Measurements from ENCODE around the gene LEPROT.
"Not testable (repeated sequence)": the region's sequence is repeated elsewhere in the genome, so short reads cannot be mapped to it uniquely, and the experiment has no call there.

Gene LEPROT

DNA sequence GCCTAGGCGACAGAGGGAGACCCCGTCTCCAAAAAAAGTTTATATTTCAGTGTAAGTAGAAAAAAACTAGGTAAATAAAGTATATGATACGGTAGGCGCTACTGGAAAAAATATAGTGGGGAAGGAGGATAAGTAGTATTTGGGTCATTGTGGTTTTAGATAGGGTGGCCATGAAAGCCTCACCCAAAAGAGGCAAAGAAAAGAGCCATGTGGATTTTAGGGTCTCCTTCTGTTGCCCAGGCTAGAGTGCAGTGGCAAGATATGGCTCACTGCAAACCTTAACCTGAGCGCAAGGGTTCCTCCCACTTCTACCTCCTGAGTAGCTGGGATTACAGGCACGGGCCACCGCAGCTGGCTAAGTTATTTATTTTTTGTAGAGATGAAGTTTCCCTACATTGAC, 17.1 kb downstream of the LEPROT start:
- no peak for DNase-seq (ENCODE audit: low read depth)

DNA sequence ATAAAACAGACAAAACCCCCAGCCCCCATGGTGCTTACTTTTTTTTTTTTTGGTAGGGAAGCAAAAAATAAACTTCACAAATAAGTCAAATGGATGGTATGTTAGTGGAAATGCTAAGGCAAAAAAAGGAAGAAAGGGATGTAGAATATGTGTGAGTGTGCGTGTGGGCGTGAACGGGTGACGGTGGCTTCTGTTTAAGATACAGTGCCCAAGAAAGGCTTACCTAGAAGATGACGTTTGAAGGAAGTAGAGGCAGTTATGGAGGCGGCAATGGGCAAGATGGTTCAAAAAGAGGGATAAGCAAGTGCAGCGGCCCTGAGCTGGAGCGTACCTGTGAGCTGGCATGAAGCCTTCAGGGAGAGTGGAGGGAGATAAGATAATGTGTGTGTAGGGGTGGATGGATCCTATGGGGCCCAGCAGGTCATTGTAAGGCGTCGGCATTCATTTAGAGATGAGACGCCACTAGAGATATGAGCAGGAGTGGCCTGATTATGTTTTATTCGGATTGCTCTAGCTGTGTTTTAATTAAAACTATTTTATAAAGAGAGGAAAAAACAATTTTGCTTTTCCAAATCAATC, 19.9 kb downstream of the LEPROT start:
- no peak for DNase-seq (ENCODE audit: low read depth)

DNA sequence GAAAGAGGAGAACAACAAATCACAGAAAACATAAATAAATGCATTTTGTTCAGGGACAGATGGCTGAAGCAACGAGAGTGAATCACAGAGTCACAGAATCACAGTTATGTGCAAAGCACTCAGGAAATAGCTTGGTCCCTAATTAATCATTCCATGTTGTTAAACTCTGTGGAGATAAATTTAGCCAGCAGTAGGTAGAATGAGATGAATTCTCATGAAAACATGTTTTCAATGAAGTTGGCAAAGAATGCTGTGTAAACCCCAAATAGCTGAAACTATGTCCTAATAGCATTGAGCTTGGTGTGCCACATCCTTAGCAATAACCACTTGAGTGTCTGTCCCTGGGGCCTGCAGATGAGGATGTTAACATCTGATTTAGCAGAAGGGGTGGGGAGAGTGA, 20.4 kb downstream of the LEPROT start:
- no peak for DNase-seq (ENCODE audit: low read depth)

DNA sequence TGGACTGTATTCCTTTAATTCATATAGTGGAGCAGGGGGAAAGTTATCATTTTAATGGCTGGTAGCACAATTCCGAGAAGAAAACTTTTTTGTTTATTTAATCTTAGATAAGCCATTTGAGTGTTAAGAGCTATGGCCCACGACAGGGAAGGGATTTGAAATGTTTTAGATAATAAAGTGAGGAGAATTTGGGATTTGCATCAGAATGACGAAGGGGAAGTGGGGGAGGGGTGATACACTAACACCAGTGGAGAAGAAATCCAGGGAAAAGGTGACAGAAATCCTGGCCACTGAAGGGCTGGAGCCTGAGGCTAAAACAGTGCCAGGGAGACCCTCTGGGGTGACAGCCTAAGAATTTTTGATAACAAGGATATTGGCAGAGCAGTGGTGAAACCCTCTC, 21.0 kb downstream of the LEPROT start:
- no peak for DNase-seq (ENCODE audit: low read depth)

DNA sequence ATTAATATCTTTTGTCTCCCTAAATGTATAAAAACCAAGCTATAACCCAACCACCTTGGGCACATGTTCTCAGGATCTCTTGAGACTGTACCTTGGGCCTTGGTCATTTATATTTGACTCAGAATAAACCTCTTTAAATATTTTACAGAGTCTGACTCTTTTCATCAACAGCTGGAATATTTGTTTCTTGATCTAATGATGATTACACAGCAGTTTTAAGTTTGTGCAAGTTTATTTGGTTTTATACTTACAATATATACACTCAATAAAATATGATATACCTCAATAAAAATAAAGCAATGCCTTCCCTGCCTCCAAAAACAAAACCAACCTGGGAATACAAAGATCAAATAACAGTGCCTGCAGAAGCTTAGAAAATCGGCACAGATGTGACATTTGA, 22.0 kb downstream of the LEPROT start:
- DNase-seq (ENCODE audit: low read depth), result no peak

DNA sequence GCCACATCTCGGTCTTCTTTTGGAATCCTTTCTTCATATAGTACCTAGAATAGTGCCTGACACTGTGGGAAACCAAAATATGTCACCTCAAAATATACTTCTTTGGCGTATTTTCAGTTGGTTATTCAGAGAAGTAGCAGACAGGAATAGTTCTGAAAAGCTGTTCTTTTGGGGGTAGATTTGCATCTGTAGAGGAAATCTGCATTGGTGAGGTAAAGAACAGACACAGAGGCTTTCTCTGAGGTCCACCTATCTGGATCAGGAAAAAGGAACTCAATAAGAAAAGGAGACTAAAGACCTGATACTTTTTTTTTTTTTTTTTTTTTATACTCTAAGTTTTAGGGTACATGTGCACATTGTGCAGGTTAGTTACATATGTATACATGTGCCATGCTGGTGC, 23.2 kb downstream of the LEPROT start:
- DNase-seq (ENCODE audit: low read depth), result no peak

DNA sequence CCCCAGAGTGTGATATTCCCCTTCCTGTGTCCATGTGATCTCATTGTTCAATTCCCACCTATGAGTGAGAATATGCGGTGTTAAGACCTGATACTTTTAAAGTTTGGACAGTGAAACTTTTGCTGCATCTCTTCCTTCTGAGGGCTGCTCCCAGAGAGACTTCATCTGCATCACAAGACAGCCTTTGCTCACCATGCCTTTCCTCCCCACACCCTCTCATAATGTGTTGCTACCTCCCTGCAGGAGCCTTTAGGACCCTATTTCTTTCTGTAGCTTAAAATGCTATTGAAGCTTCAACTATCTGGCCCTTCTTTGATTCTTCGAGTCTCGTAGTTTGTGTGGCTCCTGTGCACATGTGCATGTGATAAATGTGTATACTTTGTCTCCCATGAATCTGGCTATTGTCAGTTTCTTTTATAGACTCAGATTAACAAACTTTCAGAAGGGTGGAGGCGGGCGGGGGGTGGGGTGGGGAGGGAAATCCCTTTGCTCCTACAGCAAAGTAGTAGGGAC, 23.7 kb downstream of the LEPROT start:
- DNase-seq (ENCODE audit: low read depth), result no peak

DNA sequence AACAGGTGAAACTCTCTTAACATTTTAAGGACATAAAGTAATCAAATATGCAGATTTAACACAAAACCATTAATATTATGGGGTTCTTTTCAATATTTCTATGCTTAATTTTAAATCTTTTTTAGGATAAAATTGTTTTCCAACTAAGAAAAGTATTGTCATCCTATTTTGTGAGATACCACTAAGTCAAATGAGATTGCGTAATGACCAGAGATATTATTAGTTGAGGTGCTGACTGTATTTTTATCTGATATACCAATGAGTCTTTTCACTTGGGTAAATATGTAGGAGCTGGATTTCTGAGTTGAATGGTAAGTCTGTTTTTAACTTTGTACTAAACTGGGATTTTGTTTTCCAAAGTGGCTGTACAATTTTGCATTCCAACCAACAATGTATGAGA, 25.4 kb downstream of the LEPROT start:
- no peak for DNase-seq (ENCODE audit: low read depth)

DNA sequence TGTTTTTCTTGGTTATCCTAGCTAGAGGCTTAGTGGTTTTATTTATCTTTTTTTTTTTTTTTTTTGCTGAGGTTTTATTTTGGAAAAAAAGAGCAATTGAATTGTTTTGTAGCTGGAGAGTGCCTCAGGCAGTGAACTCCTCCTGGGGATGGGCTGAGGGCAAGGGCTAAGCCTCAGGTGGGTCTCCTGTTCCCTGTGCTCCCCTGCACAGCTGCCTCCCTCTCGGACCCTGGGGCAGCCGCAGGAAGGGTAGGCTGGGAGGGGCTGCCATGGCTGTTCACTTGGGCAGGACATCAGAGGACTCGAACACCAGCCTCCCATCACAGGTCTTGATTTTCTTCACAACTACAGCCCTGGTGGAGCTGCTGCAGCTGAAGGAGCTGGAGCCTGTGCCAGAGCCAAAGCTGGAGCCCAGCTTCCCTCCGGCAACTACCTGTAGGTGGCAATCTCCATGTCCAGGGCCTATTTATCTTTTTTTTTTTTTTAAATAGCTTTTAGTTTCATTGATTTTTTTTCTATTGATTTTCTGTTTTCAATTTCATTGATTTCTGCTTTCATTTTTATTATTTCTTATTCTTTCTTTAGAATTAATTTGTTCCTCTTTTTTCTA, 28.9 kb downstream of the LEPROT start:
- DNase-seq (ENCODE audit: low read depth), result no peak

DNA sequence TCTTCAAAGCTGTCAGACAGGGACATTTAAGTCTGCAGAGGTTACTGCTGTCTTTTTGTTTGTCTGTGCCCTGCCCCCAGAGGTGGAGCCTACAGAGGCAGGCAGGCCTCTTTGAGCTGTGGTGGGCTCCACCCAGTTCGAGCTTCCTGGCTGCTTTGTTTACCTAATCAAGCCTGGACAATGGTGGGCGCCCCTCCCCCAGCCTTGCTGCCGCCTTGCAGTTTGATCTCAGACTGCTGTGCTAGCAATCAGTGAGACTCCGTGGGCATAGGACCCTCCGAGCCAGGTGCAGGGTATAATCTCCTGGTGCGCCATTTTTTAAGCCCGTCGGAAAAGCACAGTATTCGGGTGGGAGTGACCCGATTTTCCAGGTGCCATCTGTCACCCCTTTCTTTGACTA, 35.2 kb downstream of the LEPROT start:
- not testable (repeated sequence) for DNase-seq (ENCODE audit: low read depth)

DNA sequence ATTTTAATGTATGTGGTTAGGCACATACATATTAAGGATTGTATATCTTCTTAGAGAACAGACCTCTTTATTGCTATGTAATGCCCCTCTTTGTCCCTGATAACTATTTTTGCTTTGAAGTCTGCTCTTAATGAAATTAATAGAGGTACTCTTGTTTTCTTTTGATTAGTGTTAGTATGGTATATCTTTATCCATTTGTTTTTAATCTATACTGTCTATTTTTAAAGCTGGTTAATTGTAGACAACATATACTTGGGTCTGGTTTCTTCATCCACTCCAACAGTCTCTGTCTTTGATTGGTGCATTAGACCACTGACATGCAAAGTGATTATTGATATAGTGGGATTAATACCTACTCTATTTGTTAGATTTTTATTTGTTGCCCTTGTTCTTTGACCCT, 36.0 kb downstream of the LEPROT start:
- no peak for DNase-seq (ENCODE audit: low read depth)

DNA sequence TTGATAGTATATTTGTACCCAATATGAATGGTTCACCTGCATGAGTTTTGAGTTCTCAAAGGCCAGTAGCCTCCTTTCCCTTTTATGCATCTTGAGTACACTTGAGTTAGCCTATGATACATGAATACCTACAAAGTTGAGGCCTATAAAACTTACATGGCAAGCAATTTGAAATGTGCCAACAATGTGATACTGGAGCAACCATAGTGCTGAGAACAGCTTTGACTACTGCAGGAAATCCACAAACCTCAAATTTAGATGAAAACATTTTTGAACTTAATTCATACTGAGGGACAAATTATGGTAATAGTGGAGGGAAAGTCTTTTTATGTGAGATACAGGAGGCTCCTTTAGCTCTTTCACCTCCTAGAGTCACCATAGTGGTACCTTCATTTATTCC, 37.4 kb downstream of the LEPROT start:
- no peak for DNase-seq (ENCODE audit: low read depth)

DNA sequence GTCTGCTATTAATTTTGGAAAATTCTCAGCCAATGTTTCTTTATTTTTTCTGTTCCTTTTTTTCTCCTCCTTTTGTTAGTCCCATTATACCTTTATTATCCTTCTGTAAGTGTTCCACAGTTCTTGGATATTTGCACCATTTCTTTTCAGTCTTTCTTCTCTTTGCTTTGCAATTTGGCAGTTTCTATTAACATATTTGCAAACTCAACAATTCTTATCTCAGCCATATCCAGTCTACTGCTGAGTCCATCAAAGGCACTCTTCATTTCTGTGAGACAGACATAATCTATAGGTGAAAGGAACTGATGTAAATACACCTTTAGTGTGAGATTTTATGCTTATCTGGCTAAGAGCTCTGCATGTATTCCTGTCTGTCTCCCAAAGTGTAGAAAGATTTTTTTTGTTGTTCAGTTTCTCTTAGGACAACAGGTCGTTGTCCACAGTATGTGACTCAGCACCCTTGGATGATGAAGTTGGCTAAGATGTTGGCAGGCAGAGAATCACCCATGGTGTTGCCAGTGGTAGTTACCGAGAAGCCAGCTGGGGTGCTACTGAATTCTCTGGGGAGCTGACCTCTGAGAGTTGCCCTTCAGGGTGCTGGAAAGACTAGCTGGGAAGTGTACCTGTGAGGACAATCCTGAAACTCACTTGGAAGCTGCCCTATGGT, 38.4 kb downstream of the LEPROT start:
- no peak for DNase-seq (ENCODE audit: low read depth)

DNA sequence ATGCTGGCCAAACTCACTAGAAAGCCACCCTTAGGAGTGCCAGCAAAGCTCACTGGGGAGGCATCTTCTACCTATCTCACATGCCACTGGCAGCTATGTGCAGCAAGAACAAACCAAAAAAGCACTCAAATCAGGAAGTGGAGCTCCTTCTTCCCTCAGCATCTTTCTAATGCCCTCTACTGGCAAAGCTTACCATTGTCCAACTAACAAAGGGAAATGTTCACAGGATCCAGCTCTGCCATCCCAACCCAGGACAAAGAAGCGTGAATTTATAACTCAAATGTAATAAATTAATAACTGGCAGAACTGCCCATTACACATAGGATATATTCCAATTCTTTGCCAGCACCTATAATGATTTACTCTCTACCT, 38.9 kb downstream of the LEPROT start:
- no peak for DNase-seq (ENCODE audit: low read depth)

DNA sequence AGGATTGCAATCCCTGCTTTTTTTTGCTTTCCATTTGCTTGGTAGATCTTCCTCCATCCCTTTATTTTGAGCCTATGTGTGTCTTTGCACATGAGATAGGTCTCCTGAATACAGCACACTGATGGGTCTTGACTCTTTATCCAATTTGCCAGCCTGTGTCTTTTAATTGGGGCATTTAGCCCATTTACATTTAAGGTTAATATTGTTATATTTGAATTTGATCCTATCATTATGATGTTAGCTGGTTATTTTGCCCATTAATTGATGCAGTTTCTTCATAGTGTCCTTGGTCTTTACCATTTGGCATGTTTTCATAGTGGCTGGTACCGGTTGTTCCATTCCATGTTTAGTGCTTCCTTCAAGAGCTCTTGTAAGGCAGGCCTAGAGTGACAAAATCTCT, 45.4 kb downstream of the LEPROT start:
- DNase-seq (ENCODE audit: low read depth), result not testable (repeated sequence)

DNA sequence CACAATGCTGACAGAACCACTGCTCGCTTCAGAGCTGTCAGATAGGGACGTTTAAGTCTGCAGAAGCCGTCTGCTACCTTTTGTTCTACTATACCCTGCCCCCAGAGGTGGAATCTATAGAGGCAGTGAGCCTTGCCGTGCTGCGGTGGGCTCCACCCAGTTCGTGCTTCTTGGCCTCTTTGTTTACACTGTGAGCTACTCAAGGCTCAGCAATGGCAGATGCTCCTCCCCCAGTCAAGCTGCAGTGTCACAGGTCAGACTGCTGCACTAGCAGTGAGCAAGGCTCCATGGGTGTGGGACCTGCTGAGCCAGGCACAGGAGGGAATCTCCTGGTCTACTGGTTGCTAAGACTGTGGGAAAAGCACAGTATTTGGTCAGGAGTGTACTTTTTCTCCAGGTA, 47.1 kb downstream of the LEPROT start:
- no peak for DNase-seq (ENCODE audit: low read depth)

DNA sequence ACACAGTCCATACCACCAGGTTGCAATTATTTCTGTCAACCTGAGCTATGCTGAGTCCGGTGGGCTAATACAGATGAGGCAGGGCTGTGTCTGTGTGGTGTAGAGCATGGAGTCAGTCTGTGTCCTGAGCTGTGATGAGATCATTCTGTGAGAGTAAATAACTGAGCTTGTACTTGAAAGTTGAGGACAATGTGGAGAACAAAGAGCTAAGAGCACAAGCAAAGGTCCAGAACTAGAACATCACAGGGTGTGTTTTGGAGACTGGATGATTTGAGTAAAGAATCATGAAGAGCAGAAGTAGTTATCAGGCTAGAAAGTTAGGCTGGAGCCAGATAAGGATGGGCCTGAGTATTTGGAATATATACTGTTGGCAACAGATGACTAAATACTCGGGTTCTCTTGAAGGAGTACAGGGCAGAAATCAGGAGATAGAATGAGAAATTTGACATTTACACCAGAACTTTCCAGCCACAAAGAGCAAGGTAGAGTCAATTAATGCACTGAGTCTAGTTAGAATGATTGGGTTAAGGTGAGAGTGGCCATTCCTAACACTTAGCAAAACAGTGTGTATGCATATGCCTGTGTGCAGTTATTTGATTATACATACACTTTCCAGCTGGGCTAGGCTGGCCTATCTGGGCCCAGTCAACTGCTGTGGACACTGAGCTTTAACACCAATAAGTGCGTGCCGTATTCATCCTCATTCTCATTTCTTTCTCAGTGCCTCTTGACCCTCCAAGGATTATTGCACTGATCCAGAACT, 48.8 kb downstream of the LEPROT start:
- no peak for DNase-seq (ENCODE audit: low read depth)

DNA sequence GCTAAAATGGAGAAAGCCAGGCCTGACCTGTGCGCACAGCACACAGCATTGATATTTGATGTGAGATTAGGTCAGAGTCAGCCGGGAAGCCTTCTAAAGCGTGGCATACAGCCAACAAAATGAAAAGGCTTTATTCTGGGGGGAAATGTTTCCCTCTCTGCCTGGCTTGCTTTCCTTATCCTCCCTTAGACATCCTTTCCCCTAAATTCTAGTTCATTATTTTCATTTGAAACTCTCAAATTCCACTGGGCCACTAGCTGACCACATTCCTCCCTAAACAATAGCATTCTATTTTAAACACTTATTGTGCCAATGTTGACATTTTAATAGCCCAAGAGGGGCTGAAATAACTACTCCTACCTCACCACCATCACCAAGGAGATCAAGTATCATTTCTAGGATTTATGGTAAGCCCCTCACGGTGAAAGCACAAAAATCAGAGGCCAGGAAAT, 49.4 kb downstream of the LEPROT start:
- DNase-seq (ENCODE audit: low read depth), result no peak

DNA sequence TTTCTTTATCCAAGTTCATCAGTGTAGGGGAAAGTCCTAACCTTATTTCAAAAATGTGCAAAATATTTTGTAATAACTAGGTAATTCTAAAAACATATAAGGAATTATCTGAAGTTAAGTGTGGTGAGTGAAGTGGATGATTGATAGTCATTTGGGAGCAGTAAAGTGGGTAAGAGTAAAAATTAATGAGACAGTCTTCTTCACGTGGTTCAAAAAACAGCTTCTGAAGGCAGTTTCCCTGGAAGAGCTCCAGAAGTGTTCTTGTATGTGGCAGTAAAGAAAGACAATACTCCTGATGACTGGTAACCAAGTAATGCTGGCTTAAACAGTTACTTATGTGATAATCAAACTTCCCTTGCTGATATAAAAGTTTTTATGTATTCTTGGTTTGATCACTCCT, 50.3 kb downstream of the LEPROT start:
- DNase-seq (ENCODE audit: low read depth), result no peak

DNA sequence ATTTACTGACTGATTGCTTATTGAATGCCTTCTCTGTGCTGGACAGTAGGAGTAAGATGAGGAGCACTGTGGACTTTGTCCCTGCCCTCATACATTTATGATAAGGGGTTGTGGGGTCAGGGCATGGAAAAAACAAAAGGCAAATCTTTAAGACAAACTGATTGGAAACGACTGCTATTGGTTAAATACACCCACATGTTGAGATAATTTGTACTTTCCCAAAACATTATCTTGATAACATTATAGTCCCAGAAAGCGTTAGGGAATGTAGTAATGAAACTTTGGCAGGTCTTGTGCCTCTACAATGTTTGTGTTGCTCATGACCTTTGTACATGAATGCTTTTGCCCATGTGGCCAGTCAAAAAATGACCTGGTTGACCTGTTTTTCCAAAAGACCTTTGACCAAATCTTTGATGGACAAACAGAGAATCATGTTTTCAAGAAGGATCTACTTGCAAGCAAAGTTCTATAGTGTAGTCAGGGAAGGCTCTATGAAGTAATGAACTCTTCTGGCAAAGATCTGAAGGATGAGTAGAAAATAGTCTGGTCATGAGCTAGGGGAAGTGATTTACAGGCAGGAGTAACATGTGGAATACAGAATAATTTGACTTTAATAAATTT, 50.9 kb downstream of the LEPROT start:
- DNase-seq (ENCODE audit: low read depth), result no peak

DNA sequence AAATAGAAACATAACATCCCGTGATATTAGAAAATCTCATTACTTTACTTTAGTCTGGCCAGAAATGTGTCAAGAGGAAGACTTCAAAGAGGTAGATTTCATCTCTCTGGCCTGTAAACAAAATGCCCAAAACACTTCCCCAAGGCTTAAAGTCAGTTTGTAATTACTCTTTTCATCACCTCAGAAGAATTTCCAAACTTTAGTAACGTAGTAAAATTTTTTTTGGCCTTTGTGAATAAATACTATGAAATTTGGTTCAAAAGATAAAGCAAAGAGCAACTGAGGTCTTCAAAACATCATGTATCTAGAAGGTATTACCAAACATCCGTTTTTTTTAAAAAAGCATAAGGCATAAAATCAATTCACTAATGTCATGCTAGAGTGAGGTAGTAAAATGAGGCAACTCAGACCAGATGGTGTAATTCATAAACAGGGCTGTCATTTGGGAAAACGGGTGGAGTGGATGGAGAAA, 51.4 kb downstream of the LEPROT start:
- no peak for DNase-seq (ENCODE audit: low read depth)

DNA sequence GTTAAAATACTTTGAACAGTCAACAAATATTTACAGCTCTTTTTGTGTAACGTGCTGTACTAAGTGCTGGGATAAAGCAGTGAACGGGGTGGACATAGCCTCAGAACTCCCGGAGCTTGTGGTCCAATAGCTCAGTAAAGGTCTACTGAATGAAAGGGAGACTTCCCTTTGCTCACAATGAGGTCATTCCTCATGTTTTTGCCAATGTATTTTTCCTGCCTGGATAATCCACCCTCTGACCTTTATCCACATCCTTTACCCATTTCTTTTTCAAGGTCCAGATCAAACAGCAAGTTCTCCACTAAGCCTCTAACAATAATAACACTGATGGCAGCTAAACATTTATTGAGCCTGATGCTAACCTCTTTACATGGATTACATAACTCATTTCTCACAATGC, 55.9 kb downstream of the LEPROT start:
- DNase-seq (ENCODE audit: low read depth), result no peak

Data from activated T-cell treated with anti-CD3 and anti-CD28 coated beads for 24 hours (primary cell).